ENCODE measurements around the gene CEP68. TPM values are rescaled to one million over a fixed set of nuclear protein-coding genes. Genes with fewer than 3 reads are reported as not detected.
A peak's percentile ranks its signal among the peaks of the same experiment; 100 is the strongest.
"Not testable (repeated sequence)": the region's sequence is repeated elsewhere in the genome, so short reads cannot be mapped to it uniquely, and the experiment has no call there.

The CEP68 gene
- total RNA-seq, 1 experiment from 2014 or later, result 7.2 TPM

DNA sequence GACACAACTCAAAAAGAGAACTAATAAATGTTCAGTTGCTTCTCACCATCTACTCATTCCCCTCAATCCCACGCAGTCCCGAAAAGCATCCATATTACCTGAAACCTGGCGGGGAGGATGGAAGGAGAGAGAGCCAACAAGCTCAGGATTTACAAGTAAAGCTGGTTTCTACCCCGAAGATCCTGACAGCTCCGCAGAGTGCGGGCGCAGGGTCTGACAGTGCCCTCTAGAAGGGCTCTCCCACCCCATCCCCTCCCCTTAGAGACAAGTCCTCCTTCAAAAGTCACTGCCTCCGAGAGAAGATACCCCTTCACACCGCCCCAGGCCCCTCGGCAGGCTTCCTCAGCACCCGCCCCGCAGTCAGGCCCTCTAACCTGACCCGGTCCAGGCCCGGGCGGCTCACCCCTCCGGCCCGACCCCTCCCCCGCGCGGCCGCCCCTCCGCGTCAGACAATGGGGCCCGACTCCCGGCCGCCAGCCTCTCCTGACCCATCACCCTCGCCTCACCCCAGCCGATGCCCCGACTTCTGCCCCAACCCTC is 73.1 kb downstream of the CEP68 start:
- Mint-ChIP-seq H3K9me3 (ENCODE audit: unreplicated experiment) (no peaks in the 10 kb centered on the region), H3K4me1 (ENCODE audit: insufficient read depth, unreplicated experiment) (peaks cover 10% of the 10 kb centered on the region), H3K27ac (ENCODE audit: low read depth, unreplicated experiment) (peak overlapping the region; percentile 97), H3K27me3 (ENCODE audit: insufficient read depth, unreplicated experiment) (no peaks in the 10 kb centered on the region), H3K4me3 (ENCODE audit: unreplicated experiment) (peak overlapping the region; percentile 84), H3K36me3 (ENCODE audit: insufficient read depth, unreplicated experiment) (peaks cover 29% of the 10 kb centered on the region)
- POLR2A ChIA-PET, result interaction anchor here (0.6 to 3.7 kb wide), 30 partner anchors 9 to 1084 kb away, joined by 3 to 57 read pairs (median 6); partner anchors contain the start of genes ACTR2, CEP68 and SERTAD2
- intact Hi-C loops (cut with micrococcal nuclease), result loop anchor here (10.0 kb wide), 1 partner anchor 65 kb away; no protein-coding TSS in a partner anchor
- BruUV-seq (replicated peaks), result no TSS peak
- CTCF ChIA-PET, result interaction anchor here (0.6 to 1.5 kb wide), 7 partner anchors 11 to 100 kb away, joined by 3 to 5 read pairs (median 3); no protein-coding TSS in a partner anchor
- TF ChIP-seq, protein P1, sequence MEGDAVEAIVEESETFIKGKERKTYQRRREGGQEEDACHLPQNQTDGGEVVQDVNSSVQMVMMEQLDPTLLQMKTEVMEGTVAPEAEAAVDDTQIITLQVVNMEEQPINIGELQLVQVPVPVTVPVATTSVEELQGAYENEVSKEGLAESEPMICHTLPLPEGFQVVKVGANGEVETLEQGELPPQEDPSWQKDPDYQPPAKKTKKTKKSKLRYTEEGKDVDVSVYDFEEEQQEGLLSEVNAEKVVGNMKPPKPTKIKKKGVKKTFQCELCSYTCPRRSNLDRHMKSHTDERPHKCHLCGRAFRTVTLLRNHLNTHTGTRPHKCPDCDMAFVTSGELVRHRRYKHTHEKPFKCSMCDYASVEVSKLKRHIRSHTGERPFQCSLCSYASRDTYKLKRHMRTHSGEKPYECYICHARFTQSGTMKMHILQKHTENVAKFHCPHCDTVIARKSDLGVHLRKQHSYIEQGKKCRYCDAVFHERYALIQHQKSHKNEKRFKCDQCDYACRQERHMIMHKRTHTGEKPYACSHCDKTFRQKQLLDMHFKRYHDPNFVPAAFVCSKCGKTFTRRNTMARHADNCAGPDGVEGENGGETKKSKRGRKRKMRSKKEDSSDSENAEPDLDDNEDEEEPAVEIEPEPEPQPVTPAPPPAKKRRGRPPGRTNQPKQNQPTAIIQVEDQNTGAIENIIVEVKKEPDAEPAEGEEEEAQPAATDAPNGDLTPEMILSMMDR (IDR thresholded peaks at IDR 0.05; ENCODE audit: unreplicated experiment), result no peak
- peak; percentile 22 for DNase-seq (ENCODE audit: unreplicated experiment)

DNA sequence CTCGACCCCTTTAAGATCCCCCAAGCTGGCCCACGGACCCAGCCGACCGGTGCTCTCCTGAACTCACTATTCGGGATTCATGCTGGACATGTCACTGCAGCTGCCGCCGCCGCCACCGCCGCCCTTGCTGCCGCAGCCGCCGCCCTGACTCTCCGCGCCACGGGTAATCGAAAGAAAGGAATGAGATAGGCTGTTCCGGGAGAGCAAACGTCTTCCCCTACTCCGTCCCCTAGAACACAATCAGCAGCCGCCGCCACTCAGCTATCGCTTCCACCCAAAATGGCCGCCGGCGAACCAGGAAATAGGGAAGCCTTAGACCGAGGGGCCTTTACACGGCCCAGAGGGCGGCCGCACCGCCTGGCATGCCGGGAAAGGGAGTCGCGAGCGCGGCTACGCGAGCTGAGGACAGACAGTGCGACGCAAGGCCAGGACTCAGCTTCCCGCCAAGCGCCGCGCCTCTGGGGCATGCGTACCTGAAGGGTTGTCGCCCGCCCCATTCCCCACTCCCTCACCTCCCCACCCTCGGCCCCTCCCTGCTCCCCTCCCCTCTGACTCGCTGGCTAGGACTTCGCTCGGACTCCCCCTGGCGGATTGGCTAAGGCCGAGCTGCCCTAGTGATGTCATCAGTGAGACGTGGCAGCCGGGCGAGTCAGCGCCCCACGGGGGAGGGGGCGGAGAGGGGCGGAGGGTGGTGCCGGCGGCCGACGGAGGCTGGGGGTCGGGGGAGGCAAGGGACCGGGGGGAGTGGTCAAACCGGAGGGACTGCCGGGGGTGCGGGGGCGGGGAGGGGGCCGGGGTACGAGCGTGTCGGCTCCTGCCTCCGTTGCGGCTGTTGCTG is 73.8 kb downstream of the CEP68 start, which contains the start of gene RAB1A:
TSS of gene RAB1A (minus strand) at position 281 of the 838 bp plus-strand sequence. CDS start at position 90, 191 bp downstream.
- Mint-ChIP-seq H3K27ac (ENCODE audit: low read depth, unreplicated experiment) (peak within 1 kb of the TSS; percentile 97), H3K27me3 (ENCODE audit: insufficient read depth, unreplicated experiment) (no peaks in the 10 kb centered on the region), H3K9me3 (ENCODE audit: unreplicated experiment) (no peaks in the 10 kb centered on the region), H3K36me3 (ENCODE audit: insufficient read depth, unreplicated experiment) (peaks cover 22% of the 10 kb centered on the region), H3K4me1 (ENCODE audit: insufficient read depth, unreplicated experiment) (peaks cover 10% of the 10 kb centered on the region), H3K4me3 (ENCODE audit: unreplicated experiment) (peak within 1 kb of the TSS; percentile 84)
- peak; percentile 99 for DNase-seq (ENCODE audit: unreplicated experiment)
- no TSS peak for BruUV-seq (replicated peaks)
- ChIA-PET POLR2A (interaction anchor here (0.6 to 3.7 kb wide), 36 partner anchors 8 to 1085 kb away, joined by 3 to 57 read pairs (median 4); partner anchors contain the start of genes ACTR2, CEP68 and SERTAD2), CTCF (interaction anchor here (0.5 to 1.5 kb wide), 6 partner anchors 11 to 99 kb away, joined by 3 to 5 read pairs (median 4); no protein-coding TSS in a partner anchor)
- TF ChIP-seq, protein P1 (IDR thresholded peaks at IDR 0.05; ENCODE audit: unreplicated experiment), result peak; percentile 31
- intact Hi-C loops (cut with micrococcal nuclease), result loop anchor here (2.0 to 10.0 kb wide), 2 partner anchors 65 to 97 kb away; partner anchors contain the start of gene ACTR2

DNA sequence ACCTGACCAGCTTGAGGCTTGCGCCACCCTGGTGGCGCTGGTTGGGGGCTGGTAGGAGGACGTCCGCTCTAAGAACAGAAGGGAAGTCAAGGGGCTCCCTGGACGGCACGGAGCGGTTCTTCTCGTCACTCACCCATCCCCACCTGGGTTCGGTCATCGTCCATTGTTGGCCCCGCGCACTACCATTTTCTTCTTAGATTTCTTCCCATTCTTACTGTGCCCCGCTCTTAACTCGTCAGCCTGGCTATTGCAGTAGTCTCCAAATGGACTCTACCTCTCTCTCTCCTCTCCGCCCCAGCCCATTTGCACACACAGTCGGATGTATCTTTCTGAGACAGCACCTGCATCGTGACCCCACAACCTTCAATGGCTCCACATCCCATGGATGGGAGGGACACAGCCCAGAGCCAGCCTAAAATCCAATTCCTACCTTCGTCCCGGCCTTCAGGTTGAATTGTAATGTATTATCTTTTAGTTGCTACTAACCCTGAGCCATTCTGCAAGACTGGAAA is 74.5 kb downstream of the CEP68 start:
- Mint-ChIP-seq H3K27ac (ENCODE audit: low read depth, unreplicated experiment) (peak overlapping the region; percentile 97), H3K4me3 (ENCODE audit: unreplicated experiment) (peak overlapping the region; percentile 84), H3K27me3 (ENCODE audit: insufficient read depth, unreplicated experiment) (no peaks in the 10 kb centered on the region), H3K4me1 (ENCODE audit: insufficient read depth, unreplicated experiment) (peaks cover 10% of the 10 kb centered on the region), H3K36me3 (ENCODE audit: insufficient read depth, unreplicated experiment) (peaks cover 20% of the 10 kb centered on the region), H3K9me3 (ENCODE audit: unreplicated experiment) (no peaks in the 10 kb centered on the region)
- no TSS peak for BruUV-seq (replicated peaks)
- TF ChIP-seq, protein P1 (IDR thresholded peaks at IDR 0.05; ENCODE audit: unreplicated experiment), result no peak
- intact Hi-C loops (cut with micrococcal nuclease), result loop anchor here (2.0 kb wide), 1 partner anchor 96 kb away; the partner anchor contains the start of gene ACTR2
- ChIA-PET POLR2A (interaction anchor here (0.6 to 3.7 kb wide), 29 partner anchors 8 to 809 kb away, joined by 3 to 57 read pairs (median 4); partner anchors contain the start of genes ACTR2, CEP68 and SERTAD2), CTCF (interaction anchor here (0.5 to 0.6 kb wide), 2 partner anchors 62 to 73 kb away, joined by 3 to 4 read pairs; no protein-coding TSS in a partner anchor)
- DNase-seq (ENCODE audit: unreplicated experiment), result no peak

DNA sequence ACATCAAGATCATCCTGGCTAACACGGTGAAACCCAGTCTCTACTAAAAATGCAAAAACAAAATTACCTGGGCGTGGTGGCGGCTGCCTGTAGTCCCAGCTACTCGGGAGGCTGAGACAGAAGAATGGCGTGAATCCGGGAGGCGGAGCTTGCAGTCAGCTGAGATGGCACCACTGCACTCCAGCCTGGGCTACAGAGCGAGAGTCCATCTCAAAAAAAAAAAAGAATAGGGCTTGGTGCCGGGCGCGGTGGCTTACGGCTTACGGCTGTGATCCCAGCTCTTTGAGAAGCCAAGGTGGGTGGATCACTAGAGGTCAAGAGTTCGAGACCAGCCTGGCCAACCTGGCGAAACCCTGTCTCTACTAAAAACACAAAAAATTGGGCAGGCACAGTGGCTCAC is 76.7 kb downstream of the CEP68 start:
- BruUV-seq (replicated peaks); H3K27me3 Mint-ChIP-seq (ENCODE audit: insufficient read depth, unreplicated experiment); H3K4me1 Mint-ChIP-seq (ENCODE audit: insufficient read depth, unreplicated experiment); H3K4me3 Mint-ChIP-seq (ENCODE audit: unreplicated experiment); H3K27ac Mint-ChIP-seq (ENCODE audit: low read depth, unreplicated experiment); H3K9me3 Mint-ChIP-seq (ENCODE audit: unreplicated experiment); intact Hi-C loops (cut with micrococcal nuclease); DNase-seq (ENCODE audit: unreplicated experiment): not testable (repeated sequence)
- POLR2A ChIA-PET, result interaction anchor here (0.9 to 1.4 kb wide), 3 partner anchors 60 to 92 kb away, joined by 3 to 4 read pairs (median 3); no protein-coding TSS in a partner anchor
- CTCF ChIA-PET, result interaction anchor here (0.6 to 1.0 kb wide), 6 partner anchors 8 to 494 kb away, joined by 3 to 6 read pairs (median 4); no protein-coding TSS in a partner anchor
- peaks cover 17% of the 10 kb centered on the region for H3K36me3 Mint-ChIP-seq (ENCODE audit: insufficient read depth, unreplicated experiment)

Measured in MCF 10A (cell line).